ENCODE data around the gene ADGRD1. TPM values are rescaled to one million over a fixed set of nuclear protein-coding genes. Genes with fewer than 3 reads are reported as not detected.

Gene ADGRD1
- total and polyA plus RNA-seq, 2 of the 8 experiments (the other 6 are each of a cell fraction or from before 2014, with no cell fraction given) = 0.36 to 0.48 TPM

- H3K27me3 ChIP-seq (replicated peaks in 1 of 4; ENCODE audit: control insufficient read depth in 3 of 4, extremely low read depth in 1 of 4, insufficient read depth in 3 of 4, low read length in 3 of 4) = no peaks in the 10 kb centered on the region
- POLR2A ChIA-PET (ENCODE audit: partially characterized antibody) = no interaction called here
- H3K4me3 ChIP-seq (ENCODE audit: extremely low read depth in 1 of 4, insufficient read depth in 2 of 4, low read depth in 3 of 4, low read length in 4 of 4) = no peak overlapping the region
- H4K91ac ChIP-seq (replicated peaks; ENCODE audit: insufficient read length, low read length) = no peak overlapping the region
- H3K9ac ChIP-seq (replicated peaks in 1 of 4; ENCODE audit: extremely low read depth in 1 of 4, low read depth in 3 of 4, low read length in 3 of 4) = no peak overlapping the region
- no peak overlapping the region for H3K4me2 ChIP-seq (ENCODE audit: insufficient read depth in 1 of 2, low read depth in 2 of 2, low read length in 2 of 2)
- H4K20me1 ChIP-seq (replicated peaks in 1 of 2; ENCODE audit: control insufficient read depth in 1 of 2, insufficient read depth in 2 of 2, low read length in 2 of 2) = no peaks in the 10 kb centered on the region
- no peak overlapping the region for H4K5ac ChIP-seq (ENCODE audit: insufficient read length, low read depth, low read length)
- H3K4me1 ChIP-seq (replicated peaks in 1 of 4; ENCODE audit: control insufficient read depth in 3 of 4, insufficient read depth in 4 of 4, low read length in 3 of 4) = no peaks in the 10 kb centered on the region
- no peak overlapping the region for H3K18ac ChIP-seq (ENCODE audit: extremely low read depth, low read length)
- H3K14ac ChIP-seq (ENCODE audit: insufficient read length) = no peak overlapping the region
- CTCF ChIA-PET (ENCODE audit: partially characterized antibody) = interaction anchor here (0.6 to 4.1 kb wide), 8 partner anchors 18 to 294 kb away, joined by 3 to 23 read pairs (median 4); no protein-coding TSS in a partner anchor
- no peak overlapping the region for H3K56ac ChIP-seq (replicated peaks; ENCODE audit: insufficient read length, low read depth, low read length)
- H2BK20ac ChIP-seq (ENCODE audit: low read length) = no peak overlapping the region
- no peaks in the 10 kb centered on the region for H3K36me3 ChIP-seq (ENCODE audit: control insufficient read depth in 2 of 4, insufficient read depth in 4 of 4, low read length in 3 of 4)
- H2BK5ac ChIP-seq (ENCODE audit: low read depth, low read length) = no peak overlapping the region
- H3K4ac ChIP-seq (replicated peaks; ENCODE audit: insufficient read length, low read depth, low read length) = no peak overlapping the region
- no peak overlapping the region for H2BK15ac ChIP-seq (ENCODE audit: low read length)
- no peaks in the 10 kb centered on the region for H3K9me3 ChIP-seq (ENCODE audit: insufficient read depth in 2 of 2, low read depth in 1 of 2, low read length in 1 of 2)
- no peak overlapping the region for H2AFZ ChIP-seq (ENCODE audit: low read length)
- H2AK5ac ChIP-seq (ENCODE audit: low read depth, low read length) = no peak overlapping the region
- DNase-seq (ENCODE audit: low read depth in 1 of 2, low spot score in 2 of 2) (no peak), FAIRE-seq (no peak)
- H4K8ac ChIP-seq (ENCODE audit: extremely low read depth, insufficient read depth, low read length) = no peak overlapping the region
- no peak overlapping the region for H3K27ac ChIP-seq (ENCODE audit: low read depth, low read length)
- H3K23me2 ChIP-seq (ENCODE audit: low read depth, low read length) = no peaks in the 10 kb centered on the region
- no peaks in the 10 kb centered on the region for H3K79me1 ChIP-seq (ENCODE audit: low read depth, low read length)
- no peak overlapping the region for H2BK120ac ChIP-seq (replicated peaks; ENCODE audit: low read depth, low read length)
- no peak overlapping the region for H2BK12ac ChIP-seq (ENCODE audit: low read depth, low read length)
- H3K79me2 ChIP-seq (ENCODE audit: control insufficient read depth in 1 of 2, insufficient read depth in 2 of 2, low read length in 2 of 2) = no peaks in the 10 kb centered on the region
- no peak overlapping the region for H3K23ac ChIP-seq (ENCODE audit: insufficient read length)
- 89% methylated on average over 4 of the region's 4 CpGs; no CpG with 5 or more reads in 1 of the 2 experiments for WGBS, 2 experiments (ENCODE audit: extremely low coverage in 1 of 2, insufficient coverage in 1 of 2, insufficient read length in 1 of 2, insufficient replicate concordance in 2 of 2, low coverage in 1 of 2, low lambda C conversion rate in 2 of 2, missing lambda C conversion rate in 1 of 2)
- TF ChIP-seq ZNF274 (IDR thresholded peaks at IDR 0.05; ENCODE audit: borderline replicate concordance, extremely low read depth, low read length) (no peak), SRF (IDR thresholded peaks at IDR 0.05; ENCODE audit: low read depth, low read length) (no peak)
These were observed 204.0 kb downstream of the ADGRD1 start for GRCh38 chr12:131157743-131158142.

Measured in H1 (cell line).